Measurements from ENCODE around the gene NAV2.

Gene NAV2

DNA sequence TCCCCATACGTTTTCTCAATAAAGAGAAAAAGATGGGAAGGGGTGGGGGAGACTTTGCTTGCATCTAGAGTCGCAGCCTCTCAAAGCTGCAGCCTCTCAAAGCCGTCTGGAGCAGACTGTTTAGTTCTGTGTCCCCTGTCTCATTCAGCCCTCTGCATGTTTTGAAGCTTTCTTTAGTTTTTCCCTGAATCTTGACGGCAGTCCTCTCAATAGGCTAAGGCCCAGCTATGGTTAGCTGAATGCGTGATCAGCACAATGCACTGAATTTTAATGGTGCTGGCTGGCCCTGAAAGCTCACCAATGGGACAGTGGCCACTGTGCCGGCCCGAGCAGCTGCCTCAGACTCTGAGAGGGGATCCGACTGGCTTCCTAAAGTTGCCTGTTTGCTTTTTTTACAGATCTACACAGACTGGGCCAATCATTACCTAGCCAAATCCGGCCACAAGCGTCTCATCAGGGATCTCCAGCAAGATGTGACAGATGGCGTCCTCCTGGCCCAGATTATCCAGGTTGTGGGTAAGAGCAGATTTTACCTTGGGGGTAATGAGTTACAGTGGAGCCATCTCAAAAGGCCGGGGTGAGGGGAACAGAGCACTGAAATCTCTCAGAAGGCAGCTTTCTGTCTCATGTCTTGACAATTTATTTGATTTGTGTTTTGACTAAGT is 119.6 kb downstream of the NAV2 start:
- no peak for DNase-seq (ENCODE audit: low read depth, low spot score)

GRCh38 chr11:19832901-19833300 is 120.3 kb downstream of the NAV2 start:
- DNase-seq (ENCODE audit: low read depth, low spot score) = no peak

DNA sequence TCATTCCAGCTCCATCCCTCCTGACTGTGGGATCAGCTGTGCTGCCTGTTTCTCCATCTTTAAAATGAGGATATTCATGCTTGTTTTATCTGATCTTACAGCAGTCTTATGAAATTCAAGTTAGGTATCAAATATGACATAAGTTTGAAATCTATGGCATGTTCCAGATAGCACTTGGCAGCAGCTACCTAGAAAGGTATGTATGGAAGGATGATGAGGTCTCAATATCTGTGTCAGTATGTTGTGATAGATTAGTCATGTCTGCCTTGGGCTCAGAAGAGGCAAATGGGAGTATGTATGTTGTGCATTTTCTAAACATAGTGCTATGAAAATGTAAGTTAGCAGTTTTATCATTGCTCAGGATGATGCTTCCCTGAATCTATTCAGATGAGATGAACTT is 122.1 kb downstream of the NAV2 start:
- DNase-seq (ENCODE audit: low read depth, low spot score) = no peak

GRCh38 chr11:19836666-19837065 is 124.0 kb downstream of the NAV2 start:
- no peak for DNase-seq (ENCODE audit: low read depth, low spot score)

GRCh38 chr11:19838994-19839768 is 126.5 kb downstream of the NAV2 start:
- DNase-seq (ENCODE audit: low read depth, low spot score) = no peak

GRCh38 chr11:19840961-19841360 is 128.3 kb downstream of the NAV2 start:
- DNase-seq (ENCODE audit: low read depth, low spot score) = no peak

DNA sequence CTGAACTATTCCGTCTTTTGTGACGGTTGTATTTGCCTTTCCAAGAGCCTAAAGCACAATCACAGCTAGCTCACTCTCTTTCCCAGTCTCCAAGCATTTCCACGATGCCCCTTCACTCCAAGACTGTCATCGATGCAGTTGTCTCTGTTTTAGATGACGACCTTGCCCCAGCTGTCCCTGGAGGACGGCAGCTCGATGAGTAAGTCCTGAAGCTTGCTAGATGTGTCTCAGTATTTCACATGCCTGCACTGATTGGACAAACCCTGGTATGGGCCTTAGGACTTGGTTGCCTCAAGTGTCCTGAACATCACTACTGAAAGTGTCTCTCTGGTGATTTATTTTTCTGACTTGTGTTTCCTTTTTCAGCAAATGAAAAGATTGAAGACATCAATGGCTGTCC is 129.9 kb downstream of the NAV2 start:
- DNase-seq (ENCODE audit: low read depth, low spot score) = no peak

DNA sequence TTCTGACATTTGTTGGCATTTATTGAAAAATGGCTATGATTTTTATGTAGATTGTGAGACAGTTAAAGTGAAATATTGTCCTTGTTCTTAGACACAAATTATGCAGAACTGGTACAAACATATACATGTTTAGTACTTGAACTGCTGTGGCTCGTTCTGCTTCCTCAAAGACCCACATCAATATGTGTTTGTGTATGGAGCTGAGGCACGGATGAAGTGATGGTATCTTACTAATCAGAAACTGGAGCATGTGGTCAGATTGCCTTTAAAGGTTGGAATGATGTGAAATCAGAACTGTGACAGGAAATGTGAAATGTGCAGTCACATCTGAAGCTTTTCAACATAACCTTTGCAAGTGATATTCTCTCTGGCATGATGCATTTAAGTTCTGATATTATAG is 130.4 kb downstream of the NAV2 start:
- DNase-seq (ENCODE audit: low read depth, low spot score) = no peak

- no peak for DNase-seq (ENCODE audit: low read depth, low spot score)
These were observed 131.4 kb downstream of the NAV2 start for GRCh38 chr11:19844012-19844411.

DNA sequence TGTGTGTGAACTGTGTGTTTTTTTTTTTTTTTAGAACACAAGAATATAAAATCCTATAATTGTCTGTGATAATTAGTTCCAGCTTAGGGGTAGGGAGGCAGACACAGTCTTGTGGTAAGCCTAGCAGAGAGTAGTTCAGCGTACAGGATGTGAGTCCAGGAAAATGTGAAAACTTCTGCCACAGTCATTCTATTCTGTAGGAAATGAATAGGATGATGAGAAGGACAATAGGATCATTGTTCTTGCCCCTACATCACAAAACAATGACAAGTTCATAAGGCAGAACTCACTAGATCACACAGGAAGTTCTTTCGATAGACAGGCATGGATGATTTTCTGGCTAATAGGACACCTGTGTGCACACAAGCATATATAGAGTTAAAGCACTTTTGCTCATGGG is 132.2 kb downstream of the NAV2 start:
- no peak for DNase-seq (ENCODE audit: low read depth, low spot score)

DNA sequence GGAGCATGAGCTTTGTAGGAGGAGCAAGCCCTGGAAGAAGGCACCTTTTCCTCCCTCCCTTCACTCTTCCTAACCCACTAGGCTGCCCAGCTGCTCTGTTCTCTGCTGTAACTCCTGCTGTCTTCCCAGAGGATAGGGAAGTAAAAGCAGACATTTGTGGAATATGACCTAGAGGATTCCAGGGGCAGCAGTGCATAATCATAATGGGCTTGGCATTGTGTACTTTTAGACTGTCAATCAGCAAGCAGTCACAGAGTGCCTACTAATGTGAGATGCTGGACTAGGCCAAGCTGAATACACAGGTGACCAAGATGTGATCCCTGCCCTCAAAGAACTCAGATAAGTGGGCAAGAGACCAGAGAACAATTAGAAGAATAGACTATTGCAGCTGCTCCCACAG is 133.0 kb downstream of the NAV2 start:
- no peak for DNase-seq (ENCODE audit: low read depth, low spot score)

- DNase-seq (ENCODE audit: low read depth, low spot score) = peak; percentile 87
These were observed 134.1 kb downstream of the NAV2 start for GRCh38 chr11:19846654-19847305.

DNA sequence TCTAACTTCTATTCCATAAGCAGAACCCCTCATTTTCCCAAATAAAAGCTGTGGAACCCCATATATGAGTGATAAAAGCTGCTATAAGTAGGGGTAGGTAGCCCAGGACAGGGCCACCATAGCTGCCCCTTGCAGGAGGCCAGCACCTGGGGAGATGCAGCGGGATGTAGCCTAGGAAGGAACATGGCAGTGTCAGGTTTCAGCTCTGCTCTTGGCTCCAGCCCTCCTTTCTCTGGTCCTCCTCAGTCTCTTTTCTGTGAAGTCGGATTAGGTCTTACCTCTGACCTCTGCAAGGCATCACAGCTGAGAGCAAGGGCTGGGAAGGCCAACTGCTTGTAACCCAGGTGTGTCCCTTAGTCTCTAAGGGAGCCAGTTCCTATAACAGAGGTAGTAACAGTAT is 135.6 kb downstream of the NAV2 start:
- no peak for DNase-seq (ENCODE audit: low read depth, low spot score)

DNA sequence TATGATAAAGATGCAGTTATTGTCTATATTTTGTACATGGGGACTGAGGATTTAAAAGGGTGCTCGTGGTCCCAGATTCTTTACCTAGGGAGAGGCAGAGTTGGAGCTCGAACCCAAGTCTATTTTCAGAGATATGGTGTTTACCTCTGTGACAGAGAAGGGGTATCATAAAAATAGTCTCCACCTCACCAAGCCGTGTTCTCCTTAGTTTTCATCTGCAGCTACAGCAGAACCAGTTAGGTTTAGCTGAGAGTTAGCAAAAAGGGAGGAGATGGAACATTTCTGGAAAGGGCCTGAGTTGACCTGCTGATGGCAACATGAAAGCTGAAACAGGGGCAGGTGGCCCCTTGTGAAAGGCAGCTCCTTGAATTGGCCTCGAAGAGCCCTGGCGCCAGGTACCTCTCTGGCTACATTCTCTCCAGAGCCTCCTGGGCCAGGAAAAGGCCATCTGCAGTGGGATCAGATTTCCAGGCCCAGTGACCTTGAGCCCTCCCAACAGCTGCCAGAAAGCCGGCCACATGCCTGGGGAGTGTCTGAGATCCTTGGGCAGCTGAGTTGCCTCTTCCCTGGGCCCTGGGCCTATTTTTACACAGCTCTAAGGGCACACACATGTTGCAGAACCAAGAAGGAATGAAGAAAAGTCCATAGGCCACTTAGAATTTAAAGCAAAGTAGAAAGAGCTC is 136.6 kb downstream of the NAV2 start:
- peak; percentile 17 for DNase-seq (ENCODE audit: low read depth, low spot score)

DNA sequence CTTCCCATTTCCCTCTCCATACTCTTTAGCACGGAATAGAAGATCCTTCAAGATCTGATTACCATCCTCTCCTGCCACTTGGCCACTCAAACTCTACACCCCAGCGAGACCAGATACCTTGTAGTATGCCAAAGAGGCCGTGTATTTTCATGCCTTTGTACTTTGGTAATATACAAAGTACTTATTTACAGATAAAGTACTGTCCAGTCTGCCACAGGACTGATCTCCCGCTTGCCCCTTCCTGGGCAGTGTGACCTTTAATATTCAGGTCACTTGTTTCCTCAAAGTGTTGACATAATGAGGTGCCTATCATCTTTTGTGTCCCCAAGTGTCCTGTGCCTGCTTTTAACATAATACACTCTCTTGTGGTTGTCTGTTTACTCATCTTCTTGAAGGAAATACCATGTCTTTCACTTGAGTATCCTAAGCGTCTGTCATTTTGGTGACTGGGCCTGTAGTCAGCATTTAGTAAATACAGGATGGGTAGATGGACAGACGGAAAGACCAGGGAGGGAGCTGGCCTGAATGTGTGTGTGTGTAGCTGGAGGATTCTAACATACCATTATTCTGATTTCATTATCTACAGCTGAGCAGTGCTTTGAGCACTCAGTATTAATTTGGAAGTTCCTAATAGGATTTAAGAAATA is 137.4 kb downstream of the NAV2 start:
- no peak for DNase-seq (ENCODE audit: low read depth, low spot score)

DNA sequence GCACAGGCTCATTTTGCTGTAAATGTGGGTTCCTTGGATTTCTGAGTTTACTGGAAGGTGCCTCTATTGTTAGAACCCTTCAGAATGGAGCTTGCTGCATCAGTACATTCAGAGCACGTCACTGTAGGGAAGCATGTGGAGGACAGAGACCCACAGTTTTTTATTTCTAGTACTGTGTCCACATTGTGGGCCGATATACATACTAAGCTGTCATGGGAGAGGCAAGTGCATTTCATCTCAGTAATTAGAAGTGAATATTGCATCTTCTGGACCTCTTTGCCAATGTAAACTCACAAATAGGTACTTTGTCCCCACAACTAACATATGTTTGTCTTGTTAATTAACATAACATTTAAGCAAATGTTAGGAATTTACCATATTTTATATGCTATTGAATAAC is 139.7 kb downstream of the NAV2 start:
- DNase-seq (ENCODE audit: low read depth, low spot score) = no peak

GRCh38 chr11:19853016-19853415 is 140.4 kb downstream of the NAV2 start:
- DNase-seq (ENCODE audit: low read depth, low spot score) = no peak

- DNase-seq (ENCODE audit: low read depth, low spot score) = no peak
These were observed 141.3 kb downstream of the NAV2 start for GRCh38 chr11:19853920-19854319.

DNA sequence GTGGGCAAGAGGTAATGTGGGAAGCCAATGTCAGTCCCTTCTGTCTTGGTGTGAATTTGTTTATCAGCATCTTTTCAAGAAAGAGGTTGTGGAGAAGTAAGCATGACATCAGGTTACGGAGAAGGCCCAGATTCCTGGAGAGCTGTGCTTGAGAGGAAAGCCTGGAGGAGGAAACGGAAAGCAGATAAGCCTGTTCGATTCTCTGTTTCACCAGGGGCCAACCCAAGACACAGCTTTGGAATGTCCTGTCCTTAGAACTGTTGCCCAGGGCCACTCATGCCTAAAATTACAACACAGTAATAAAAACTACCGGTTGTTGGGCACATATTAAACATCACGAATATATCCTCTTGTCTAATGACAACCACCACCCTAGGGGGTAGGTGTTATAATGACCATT is 148.5 kb downstream of the NAV2 start:
- DNase-seq (ENCODE audit: low read depth, low spot score) = no peak

GRCh38 chr11:19862091-19862490 is 149.5 kb downstream of the NAV2 start:
- DNase-seq (ENCODE audit: low read depth, low spot score) = no peak
